NCI-H187 (cell line): ENCODE data around the gene RNF169.
"Not testable (repeated sequence)": the region's sequence is repeated elsewhere in the genome, so short reads cannot be mapped to it uniquely, and the experiment has no call there.

Experiments used
- DNase-seq, 2 experiments: peaks; one replicate each; lab custom pipeline; 2025; lab: John Stamatoyannopoulos, UW

Gene RNF169

GRCh38 chr11:74726547-74727182 lies 22.0 kb upstream of the RNF169 start:
- DNase-seq, result peak; percentile 18 to 47

- no peak for DNase-seq
These were observed 19.3 kb upstream of the RNF169 start for GRCh38 chr11:74729397-74729796.

- no peak for DNase-seq
These were observed 17.9 kb upstream of the RNF169 start for GRCh38 chr11:74730571-74731260.

- DNase-seq, result no peak
These were observed 17.2 kb upstream of the RNF169 start, which contains the start of gene CHRDL2 for GRCh38 chr11:74731301-74732094. TSS of gene CHRDL2 (minus strand) at chr11:74731426. CDS start at chr11:74730888, 538 bp downstream.

GRCh38 chr11:74734559-74734925 lies 14.1 kb upstream of the RNF169 start:
- DNase-seq, result no peak

GRCh38 chr11:74735365-74735928 lies 13.2 kb upstream of the RNF169 start:
- no peak for DNase-seq

- no peak for DNase-seq
These were observed 12.6 kb upstream of the RNF169 start for GRCh38 chr11:74736031-74736430.

GRCh38 chr11:74739546-74740270 lies 8.9 kb upstream of the RNF169 start:
- peak in 1 of 2 experiments; percentile 26 for DNase-seq

GRCh38 chr11:74742070-74742469 lies 6.6 kb upstream of the RNF169 start:
- no peak for DNase-seq

GRCh38 chr11:74743640-74744039 lies 5.0 kb upstream of the RNF169 start:
- no peak for DNase-seq

GRCh38 chr11:74744277-74744676 lies 4.4 kb upstream of the RNF169 start:
- no peak for DNase-seq

GRCh38 chr11:74746868-74747267 lies 1.8 kb upstream of the RNF169 start:
- no peak for DNase-seq

- DNase-seq, result no peak
These were observed 697 bp downstream of the RNF169 start for GRCh38 chr11:74749127-74749964.

GRCh38 chr11:74749965-74750296 lies 1.3 kb downstream of the RNF169 start:
- no peak for DNase-seq

- not testable (repeated sequence) for DNase-seq
These were observed 1.9 kb downstream of the RNF169 start for GRCh38 chr11:74750598-74750997.

- no peak for DNase-seq
These were observed 2.7 kb downstream of the RNF169 start for GRCh38 chr11:74751303-74751702.

- no peak for DNase-seq
These were observed 6.0 kb downstream of the RNF169 start for GRCh38 chr11:74754507-74755252.

- DNase-seq, result no peak
These were observed 6.8 kb downstream of the RNF169 start for GRCh38 chr11:74755395-74755995.

- DNase-seq, result no peak
These were observed 7.9 kb downstream of the RNF169 start for GRCh38 chr11:74756571-74756970.

GRCh38 chr11:74766905-74767304 lies 18.3 kb downstream of the RNF169 start:
- no peak for DNase-seq
